H1 (cell line): ENCODE data around the gene ULK1. TPM values are rescaled to one million over a fixed set of nuclear protein-coding genes. Genes with fewer than 3 reads are reported as not detected.

ENCODE experiments used
- CTCF ChIA-PET: fragments of 300-600 bp; sonication (Branson Sonifier 250); formaldehyde crosslinking; loops from one replicate; lab custom pipeline; 2021; ENCODE audit not compliant: partially characterized antibody; lab: Charles Lee
- POLR2A ChIA-PET: fragments of 300-600 bp; sonication (Branson Sonifier 250); formaldehyde crosslinking; loops from one replicate; lab custom pipeline; 2021; ENCODE audit warnings: inconsistent platforms; ENCODE audit not compliant: partially characterized antibody; lab: Charles Lee
- DNase-seq, 2 experiments: peaks; one replicate each; pipeline versions ENCODE4 v3.0.0 to v3.0.0-alpha.2; 2010 to 2022; ENCODE audit warnings: low spot score in 2 of 2, low read depth in 1 of 2, mixed read lengths in 1 of 2
- FAIRE-seq: peaks from 2 replicates; lab custom pipeline; 2011; peaks lifted over from hg19 to GRCh38; lab: Jason Lieb, UNC
- H2AFZ ChIP-seq: 2 replicates; pipeline ENCODE4 v1.8.1; 2012; ENCODE audit warnings: low read length, inconsistent platforms
- H2AK5ac ChIP-seq: 2 replicates; pipeline ENCODE4 v1.6.1; 2013; ENCODE audit warnings: low read depth, low read length
- H2BK120ac ChIP-seq: replicated peaks from 2 replicates; pipeline ENCODE3; 2013; ENCODE audit warnings: low read depth, low read length, inconsistent platforms
- H2BK12ac ChIP-seq: 2 replicates; pipeline ENCODE4 v1.6.1; 2013; ENCODE audit warnings: low read depth, low read length
- H2BK15ac ChIP-seq: 2 replicates; pipeline ENCODE4 v1.6.1; 2013; ENCODE audit warnings: low read length
- H2BK20ac ChIP-seq: 2 replicates; pipeline ENCODE4 v1.6.1; 2013; ENCODE audit warnings: low read length
- H2BK5ac ChIP-seq: 2 replicates; pipeline ENCODE4 v1.6.1; 2013; ENCODE audit warnings: low read depth, low read length
- H3K14ac ChIP-seq: 2 replicates; pipeline ENCODE4 v1.6.1; 2013; ENCODE audit warnings: inconsistent platforms; ENCODE audit not compliant: insufficient read length
- H3K18ac ChIP-seq: 2 replicates; pipeline ENCODE4 v1.6.1; 2013; ENCODE audit warnings: low read length; ENCODE audit errors: extremely low read depth
- H3K23ac ChIP-seq: 2 replicates; pipeline ENCODE4 v1.6.1; 2013; ENCODE audit warnings: inconsistent platforms; ENCODE audit not compliant: insufficient read length
- H3K23me2 ChIP-seq: 2 replicates; pipeline ENCODE4 v1.6.1; 2013; ENCODE audit warnings: low read depth, low read length
- H3K27ac ChIP-seq: 2 replicates; pipeline ENCODE4 v1.6.1; 2011; ENCODE audit warnings: low read depth, low read length, inconsistent platforms
- H3K27me3 ChIP-seq, 4 experiments: replicated peaks in 1 of 4; 1 replicate in 1 of 4; 2 replicates in 3 of 4; pipeline versions ENCODE4 v1.6.1 to v1.8.1; 2011 to 2013; ENCODE audit warnings: low read length in 3 of 4, mild to moderate bottlenecking in 3 of 4, inconsistent platforms in 2 of 4, mixed read lengths in 2 of 4, moderate library complexity in 1 of 4; ENCODE audit not compliant: control insufficient read depth in 3 of 4, insufficient read depth in 3 of 4; ENCODE audit errors: extremely low read depth in 1 of 4
- H3K36me3 ChIP-seq, 4 experiments: 2 replicates each; pipeline versions ENCODE4 v1.6.1 to v1.8.1; 2011 to 2013; ENCODE audit warnings: mild to moderate bottlenecking in 4 of 4, low read length in 3 of 4, moderate library complexity in 2 of 4, control low read depth in 1 of 4, inconsistent platforms in 1 of 4; ENCODE audit not compliant: insufficient read depth in 4 of 4, control insufficient read depth in 2 of 4
- H3K4ac ChIP-seq: replicated peaks from 2 replicates; pipeline ENCODE3; 2013; ENCODE audit warnings: low read length, low read depth, mixed read lengths, inconsistent platforms; ENCODE audit not compliant: insufficient read length
- H3K4me1 ChIP-seq, 4 experiments: replicated peaks in 1 of 4; 1 replicate in 1 of 4; 2 replicates in 3 of 4; pipeline versions ENCODE4 v1.6.1 to v1.8.1; 2011 to 2013; ENCODE audit warnings: low read length in 3 of 4, inconsistent platforms in 2 of 4, mixed read lengths in 1 of 4; ENCODE audit not compliant: insufficient read depth in 4 of 4, control insufficient read depth in 3 of 4
- H3K4me2 ChIP-seq, 2 experiments: 2 replicates each; pipeline versions ENCODE4 v1.6.1 to v1.8.1; 2011 to 2013; ENCODE audit warnings: low read depth in 2 of 2, low read length in 2 of 2, control low read depth in 1 of 2, inconsistent platforms in 1 of 2, mild to moderate bottlenecking in 1 of 2; ENCODE audit not compliant: insufficient read depth in 1 of 2
- H3K4me3 ChIP-seq, 4 experiments: fragments of 200-600, 300-600 bp in 1 of 4; sonication (generic), shearing (Covaris generic), sonication (Bioruptor Twin) in 1 of 4; 2 replicates each; pipeline versions ENCODE4 v1.5.1 to v1.8.1; 2011 to 2016; ENCODE audit warnings: low read length in 4 of 4, low read depth in 3 of 4, control low read depth in 2 of 4, inconsistent platforms in 2 of 4, mild to moderate bottlenecking in 2 of 4, mixed read lengths in 1 of 4, moderate library complexity in 1 of 4; ENCODE audit not compliant: insufficient read depth in 2 of 4; ENCODE audit errors: extremely low read depth in 1 of 4
- H3K56ac ChIP-seq: replicated peaks from 2 replicates; pipeline ENCODE3; 2013; ENCODE audit warnings: low read depth, mild to moderate bottlenecking, mixed read lengths, low read length, inconsistent platforms; ENCODE audit not compliant: insufficient read length
- H3K79me1 ChIP-seq: 2 replicates; pipeline ENCODE4 v1.6.1; 2013; ENCODE audit warnings: low read depth, low read length, control low read depth
- H3K79me2 ChIP-seq, 2 experiments: 2 replicates each; pipeline versions ENCODE4 v1.6.1 to v1.8.1; 2012 to 2013; ENCODE audit warnings: low read length in 2 of 2, mild to moderate bottlenecking in 2 of 2, inconsistent platforms in 1 of 2; ENCODE audit not compliant: insufficient read depth in 2 of 2, control insufficient read depth in 1 of 2
- H3K9ac ChIP-seq, 4 experiments: replicated peaks in 1 of 4; 1 replicate in 1 of 4; 2 replicates in 3 of 4; pipeline versions ENCODE4 v1.6.1 to v1.8.1; 2011 to 2013; ENCODE audit warnings: low read depth in 3 of 4, low read length in 3 of 4, control low read depth in 2 of 4, mild to moderate bottlenecking in 2 of 4, moderate library complexity in 2 of 4, inconsistent platforms in 1 of 4; ENCODE audit errors: extremely low read depth in 1 of 4
- H3K9me3 ChIP-seq, 2 experiments: 2 replicates each; pipeline versions ENCODE4 v1.6.1 to v1.8.1; 2012 to 2013; ENCODE audit warnings: mild to moderate bottlenecking in 2 of 2, moderate library complexity in 2 of 2, control low read depth in 1 of 2, inconsistent platforms in 1 of 2, low read depth in 1 of 2, low read length in 1 of 2, mixed read lengths in 1 of 2; ENCODE audit not compliant: insufficient read depth in 2 of 2
- H4K20me1 ChIP-seq, 2 experiments: replicated peaks in 1 of 2; 2 replicates each; pipeline versions ENCODE3 to v1.8.1; 2011 to 2013; ENCODE audit warnings: inconsistent platforms in 2 of 2, low read length in 2 of 2, mild to moderate bottlenecking in 1 of 2; ENCODE audit not compliant: insufficient read depth in 2 of 2, control insufficient read depth in 1 of 2
- H4K5ac ChIP-seq: 2 replicates; pipeline ENCODE4 v1.6.1; 2013; ENCODE audit warnings: low read length, low read depth, mixed read lengths, inconsistent platforms; ENCODE audit not compliant: insufficient read length
- H4K8ac ChIP-seq: 2 replicates; pipeline ENCODE4 v1.8.0; 2013; ENCODE audit warnings: mild to moderate bottlenecking, moderate library complexity, low read length, inconsistent platforms; ENCODE audit not compliant: insufficient read depth; ENCODE audit errors: extremely low read depth
- H4K91ac ChIP-seq: replicated peaks from 2 replicates; pipeline ENCODE3; 2013; ENCODE audit warnings: low read length, mixed read lengths, inconsistent platforms; ENCODE audit not compliant: insufficient read length
- ASH2L ChIP-seq: fragments of 200-600, 300-600 bp; sonication (generic); IDR thresholded peaks from one replicate; pipeline ENCODE4 v1.7.1; 2017; ENCODE audit warnings: low read length
- BACH1 ChIP-seq: IDR thresholded peaks from 2 replicates; pipeline ENCODE4 v1.6.1; 2012; ENCODE audit warnings: low read length, improper control_type of control experiment
- CHD1 ChIP-seq: IDR thresholded peaks from 2 replicates; pipeline ENCODE4 v1.6.1; 2012; ENCODE audit warnings: low read depth, low read length, improper control_type of control experiment
- EP300 ChIP-seq, 2 experiments: IDR thresholded peaks; 1 replicate in 1 of 2; 2 replicates in 1 of 2; pipeline ENCODE4 v1.6.1; 2011 to 2012; ENCODE audit warnings: low read depth in 2 of 2, low read length in 2 of 2, mild to moderate bottlenecking in 2 of 2, borderline replicate concordance in 1 of 2, inconsistent platforms in 1 of 2, moderate library complexity in 1 of 2
- EZH2 ChIP-seq: fragments of 200-600 bp; sonication (generic); IDR thresholded peaks from 2 replicates; pipeline ENCODE4 v1.7.1; 2012; ENCODE audit warnings: low read depth, mild to moderate bottlenecking, moderate library complexity, low read length, inconsistent platforms; ENCODE audit not compliant: severe bottlenecking
- HDAC2 ChIP-seq, 2 experiments: fragments of 300-600 bp in 1 of 2; sonication (generic) in 1 of 2; IDR thresholded peaks; 2 replicates each; pipeline ENCODE4 v1.6.1; 2011 to 2012; ENCODE audit warnings: low read depth in 2 of 2, low read length in 2 of 2, mild to moderate bottlenecking in 2 of 2, moderate library complexity in 2 of 2, borderline replicate concordance in 1 of 2, inconsistent platforms in 1 of 2
- NANOG ChIP-seq: IDR thresholded peaks from 2 replicates; pipeline ENCODE4 v1.6.1; 2011; ENCODE audit warnings: low read length, low read depth, mild to moderate bottlenecking, inconsistent platforms; ENCODE audit not compliant: insufficient read depth, poor library complexity, severe bottlenecking
- POLR2A ChIP-seq, 2 experiments: IDR thresholded peaks; 1 replicate in 1 of 2; 2 replicates in 1 of 2; pipeline ENCODE4 v1.6.1; 2011; ENCODE audit warnings: low read depth in 2 of 2, low read length in 2 of 2, mild to moderate bottlenecking in 2 of 2; ENCODE audit errors: control extremely low read depth in 1 of 2
- RFX5 ChIP-seq: IDR thresholded peaks from 2 replicates; pipeline ENCODE4 v1.6.1; 2011; ENCODE audit warnings: low read depth, low read length, improper control_type of control experiment, borderline replicate concordance
- SP1 ChIP-seq: IDR thresholded peaks from 2 replicates; pipeline ENCODE4 v1.6.1; 2011; ENCODE audit warnings: low read depth, low read length
- SRF ChIP-seq: IDR thresholded peaks from 2 replicates; pipeline ENCODE4 v1.6.1; 2011; ENCODE audit warnings: mild to moderate bottlenecking, low read depth, low read length, moderate library complexity
- TAF7 ChIP-seq: optimal IDR thresholded peaks from 2 replicates; pipeline ENCODE3; 2011; ENCODE audit warnings: low read depth, mild to moderate bottlenecking, inconsistent platforms, low read length, moderate library complexity, borderline replicate concordance
- WGBS, 2 experiments: shearing (Covaris generic) in 1 of 2; methylation state at CpG; one replicate each; pipeline versions ENCODE4 v1.1.6 to v1.1.7; 2013 to 2015; ENCODE audit warnings: low lambda C conversion rate in 2 of 2, mixed read lengths in 2 of 2, inconsistent platforms in 1 of 2, low coverage in 1 of 2, missing lambda C conversion rate in 1 of 2; ENCODE audit not compliant: insufficient replicate concordance in 2 of 2, insufficient coverage in 1 of 2, insufficient read length in 1 of 2; ENCODE audit errors: extremely low coverage in 1 of 2, missing lambda C conversion rate in 1 of 2; 5-methylcytosine and 5-hydroxymethylcytosine counted together
- polyA plus RNA-seq, 7 experiments: library from polyadenylated mRNA; depleted of rRNA in 3 of 7; stranded (reverse) in 5 of 7; unstranded in 2 of 7; fragments of >200 nt in 5 of 7; fragments of 200-250 nt in 2 of 7; gene quantifications; 1 replicate in 5 of 7; 2 replicates in 1 of 7; 4 replicates in 1 of 7; pipeline versions ENCODE4 v1.2.1 to v1.2.3, GENCODE V29; 2011 to 2013; ENCODE audit warnings: missing spikeins in 2 of 7, mixed read lengths in 2 of 7
- total RNA-seq: library from RNA; stranded (reverse); fragmentation: NEBNext Ultra II Directional; extraction: Animal tissue kit (Norgen Biotek cat#: 25700); gene quantifications from 2 replicates; pipeline ENCODE4 v1.2.1, GENCODE V29; 2021

Gene ULK1
- total and polyA plus RNA-seq, 2 of the 8 experiments (the other 6 are each of a cell fraction or from before 2014, with no cell fraction given), result 13.0 to 44.1 TPM

- H3K4me3 ChIP-seq, result no peak overlapping the region
- H2BK120ac ChIP-seq, result no peak overlapping the region
- H2BK15ac ChIP-seq, result no peak overlapping the region
- H4K91ac ChIP-seq, result no peak overlapping the region
- CTCF ChIA-PET, result interaction anchor here (0.5 to 1.5 kb wide), 4 partner anchors 24 to 130 kb away, joined by 3 to 4 read pairs (median 3); no protein-coding TSS in a partner anchor
- no peak overlapping the region for H3K56ac ChIP-seq
- POLR2A ChIA-PET, result interaction anchor here (2.0 to 5.4 kb wide), 3 partner anchors 10 to 24 kb away, joined by 4 to 44 read pairs (median 13); no protein-coding TSS in a partner anchor
- H2AFZ ChIP-seq, result no peak overlapping the region
- H2BK5ac ChIP-seq, result no peak overlapping the region
- H3K27me3 ChIP-seq, result no peaks in the 10 kb centered on the region
- H3K4me2 ChIP-seq, result no peak overlapping the region
- no peak overlapping the region for H2BK12ac ChIP-seq
- H3K18ac ChIP-seq, result no peak overlapping the region
- no peak overlapping the region for H2AK5ac ChIP-seq
- no peak for DNase-seq
- H3K23ac ChIP-seq, result no peak overlapping the region
- no peak for FAIRE-seq
- peaks cover 24 to 63% (median 48%) of the 10 kb centered on the region in 4 experiments for H3K36me3 ChIP-seq
- H3K27ac ChIP-seq, result no peak overlapping the region
- H3K23me2 ChIP-seq, result peaks cover 2% of the 10 kb centered on the region; the same call in 1 of the 2 replicates
- H2BK20ac ChIP-seq, result no peak overlapping the region
- H3K9ac ChIP-seq, result no peak overlapping the region
- H3K4me1 ChIP-seq, result peaks cover 0 to 4% (median 1%) of the 10 kb centered on the region in 4 experiments; a peak in 2 of 7 replicates
- H3K9me3 ChIP-seq, result no peaks in the 10 kb centered on the region
- H4K20me1 ChIP-seq, result peaks cover 3 to 12% of the 10 kb centered on the region in 2 experiments
- 95% methylated on average over 11 of the region's 11 CpGs; no CpG with 5 or more reads in 1 of the 2 experiments for WGBS, 2 experiments
- no peak overlapping the region for H4K5ac ChIP-seq
- no peak overlapping the region for H3K4ac ChIP-seq
- peaks cover 8% of the 10 kb centered on the region for H3K79me1 ChIP-seq
- no peak overlapping the region for H3K14ac ChIP-seq
- no peak overlapping the region for H4K8ac ChIP-seq
- H3K79me2 ChIP-seq, result peaks cover 0 to 16% of the 10 kb centered on the region in 2 experiments; a peak in 3 of 4 replicates
- TF ChIP-seq NANOG (no peak), POLR2A (IDR thresholded peaks at IDR 0.05; ENCODE audit: control extremely low read depth in 1 of 2, low read depth in 2 of 2, low read length in 2 of 2) (no peak), RFX5 (no peak), EZH2 (no peak), SP1 (no peak), SRF (no peak), ASH2L (no peak), HDAC2 (IDR thresholded peaks at IDR 0.05; ENCODE audit: borderline replicate concordance in 1 of 2, low read depth in 2 of 2, low read length in 2 of 2) (no peak), EP300 (IDR thresholded peaks at IDR 0.05; ENCODE audit: borderline replicate concordance in 1 of 2, low read depth in 2 of 2, low read length in 2 of 2) (no peak), CHD1 (no peak), BACH1 (no peak), TAF7 (no peak)
Measured at GRCh38 chr12:131934535-131934934, 40.1 kb downstream of the ULK1 start.
